Measurements from ENCODE around the gene IRF2BPL. TPM values are rescaled to one million over a fixed set of nuclear protein-coding genes. Genes with fewer than 3 reads are reported as not detected.

IRF2BPL gene
- polyA plus RNA-seq, 1 experiment: 17.6 TPM

- POLR2A ChIA-PET: interaction anchor here (0.5 to 0.7 kb wide), 2 partner anchors 43 to 68 kb away, joined by 5 to 8 read pairs; no protein-coding TSS in a partner anchor
These were observed 42.8 kb downstream of the IRF2BPL start for GRCh38 chr14:76985540-76986230.

GRCh38 chr14:76984787-76985375 is 43.6 kb downstream of the IRF2BPL start:
- H3K27me3 ChIP-seq (ENCODE audit: control insufficient read depth, insufficient read depth, low read length): no peaks in the 10 kb centered on the region
- ChIA-PET POLR2A (interaction anchor here (0.5 to 0.7 kb wide), 3 partner anchors 37 to 1552 kb away, joined by 5 to 13 read pairs (median 9); no protein-coding TSS in a partner anchor), CTCF (interaction anchor here (0.6 to 2.4 kb wide), 6 partner anchors 9 to 72 kb away, joined by 3 to 7 read pairs (median 5); no protein-coding TSS in a partner anchor)
- no peaks in the 10 kb centered on the region for H3K36me3 ChIP-seq (ENCODE audit: control insufficient read depth, insufficient read depth, low read length)
- no peak overlapping the region for H3K4me3 ChIP-seq (ENCODE audit: low read depth, low read length)
- no peak for DNase-seq (ENCODE audit: low read depth)
- no peak for TF ChIP-seq CTCF (IDR thresholded peaks at IDR 0.05; ENCODE audit: insufficient read depth, low read depth, low read length)

More at GRCh38 chr14:76985540-76986230, 42.8 kb downstream of the IRF2BPL start:
- CTCF ChIA-PET: interaction anchor here (0.8 to 2.4 kb wide), 5 partner anchors 8 to 72 kb away, joined by 4 to 7 read pairs (median 5); no protein-coding TSS in a partner anchor
- H3K27me3 ChIP-seq (ENCODE audit: control insufficient read depth, insufficient read depth, low read length): no peaks in the 10 kb centered on the region
- H3K4me3 ChIP-seq (ENCODE audit: low read depth, low read length): no peak overlapping the region
- no peak for TF ChIP-seq CTCF (IDR thresholded peaks at IDR 0.05; ENCODE audit: insufficient read depth, low read depth, low read length)
- no peaks in the 10 kb centered on the region for H3K36me3 ChIP-seq (ENCODE audit: control insufficient read depth, insufficient read depth, low read length)
- no peak for DNase-seq (ENCODE audit: low read depth)

GRCh38 chr14:76984297-76984696 is 44.2 kb downstream of the IRF2BPL start:
- ChIA-PET POLR2A (interaction anchor here (0.6 kb wide), 1 partner anchor 37 kb away, joined by 13 read pairs; no protein-coding TSS in a partner anchor), CTCF (interaction anchor here (0.6 to 2.4 kb wide), 5 partner anchors 9 to 71 kb away, joined by 3 to 7 read pairs (median 5); no protein-coding TSS in a partner anchor)
- TF ChIP-seq CTCF (IDR thresholded peaks at IDR 0.05; ENCODE audit: insufficient read depth, low read depth, low read length): no peak
- no peak overlapping the region for H3K4me3 ChIP-seq (ENCODE audit: low read depth, low read length)
- no peak for DNase-seq (ENCODE audit: low read depth)
- no peaks in the 10 kb centered on the region for H3K27me3 ChIP-seq (ENCODE audit: control insufficient read depth, insufficient read depth, low read length)
- no peaks in the 10 kb centered on the region for H3K36me3 ChIP-seq (ENCODE audit: control insufficient read depth, insufficient read depth, low read length)

GRCh38 chr14:76981670-76982069 is 46.8 kb downstream of the IRF2BPL start:
- no peak for TF ChIP-seq CTCF (IDR thresholded peaks at IDR 0.05; ENCODE audit: insufficient read depth, low read depth, low read length)
- CTCF ChIA-PET: no interaction called here
- H3K27me3 ChIP-seq (ENCODE audit: control insufficient read depth, insufficient read depth, low read length): no peaks in the 10 kb centered on the region
- DNase-seq (ENCODE audit: low read depth): no peak
- no peaks in the 10 kb centered on the region for H3K36me3 ChIP-seq (ENCODE audit: control insufficient read depth, insufficient read depth, low read length)
- H3K4me3 ChIP-seq (ENCODE audit: low read depth, low read length): no peak overlapping the region
- POLR2A ChIA-PET: no interaction called here
